Common myeloid progenitor, CD34-positive (primary cell): Measurements from ENCODE around the gene SERPINB2.

Source experiments
- CTCF ChIA-PET: fragments of 350-600 bp; sonication (Branson Sonifier 250); formaldehyde crosslinking; loops from one replicate; lab custom pipeline; 2021; ENCODE audit warnings: antibody characterized with exemption; lab: Charles Lee
- POLR2A ChIA-PET: fragments of 350-600 bp; sonication (Branson Sonifier 250); formaldehyde crosslinking; loops from one replicate; lab custom pipeline; 2021; ENCODE audit warnings: antibody characterized with exemption; lab: Charles Lee
- DNase-seq, 3 donors: peaks; one replicate each; pipeline versions ENCODE4 v3.0.0 to v3.0.0-alpha.2; 2013
- H3K27ac ChIP-seq, 2 experiments: 1 replicate in 1 of 2; 2 replicates in 1 of 2; pipeline ENCODE4 v1.7.0; 2013; ENCODE audit warnings: inconsistent platforms in 2 of 2, low read length in 2 of 2, mild to moderate bottlenecking in 2 of 2, low read depth in 1 of 2, moderate library complexity in 1 of 2; ENCODE audit not compliant: severe bottlenecking in 2 of 2, insufficient read depth in 1 of 2, poor library complexity in 1 of 2
- H3K27me3 ChIP-seq, 5 experiments: replicated peaks in 2 of 5; 1 replicate in 3 of 5; 2 replicates in 2 of 5; pipeline versions ENCODE4 v1.6.1 to v1.7.0; 2013; ENCODE audit warnings: low read length in 4 of 5, mild to moderate bottlenecking in 2 of 5, moderate library complexity in 2 of 5, inconsistent platforms in 1 of 5; ENCODE audit not compliant: insufficient read depth in 5 of 5, control insufficient read depth in 4 of 5
- H3K36me3 ChIP-seq, 4 experiments: 1 replicate in 2 of 4; 2 replicates in 2 of 4; pipeline versions ENCODE4 v1.6.1 to v1.7.0; 2013; ENCODE audit warnings: low read length in 3 of 4, control low read depth in 1 of 4, mild to moderate bottlenecking in 1 of 4; ENCODE audit not compliant: control insufficient read depth in 4 of 4, insufficient read depth in 4 of 4
- H3K4me1 ChIP-seq, 4 experiments: 1 replicate in 3 of 4; 2 replicates in 1 of 4; pipeline versions ENCODE4 v1.6.1 to v1.7.1; 2013; ENCODE audit warnings: low read length in 3 of 4, mild to moderate bottlenecking in 3 of 4, control low read depth in 1 of 4, inconsistent platforms in 1 of 4, moderate library complexity in 1 of 4; ENCODE audit not compliant: control insufficient read depth in 4 of 4, insufficient read depth in 4 of 4; ENCODE audit errors: control extremely low read depth in 1 of 4
- H3K4me3 ChIP-seq, 7 experiments: 1 replicate in 4 of 7; 2 replicates in 3 of 7; pipeline versions ENCODE4 v1.5.1 to v1.7.0; 2013; ENCODE audit warnings: mild to moderate bottlenecking in 7 of 7, low read length in 6 of 7, moderate library complexity in 6 of 7, inconsistent platforms in 2 of 7, low read depth in 2 of 7, control low read depth in 1 of 7; ENCODE audit not compliant: insufficient read depth in 4 of 7, control insufficient read depth in 1 of 7; ENCODE audit errors: extremely low read depth in 1 of 7
- H3K9me3 ChIP-seq, 5 experiments: 1 replicate in 4 of 5; 2 replicates in 1 of 5; pipeline versions ENCODE4 v1.6.1 to v1.7.1; 2013; ENCODE audit warnings: low read length in 4 of 5, mild to moderate bottlenecking in 2 of 5, inconsistent platforms in 1 of 5, low read depth in 1 of 5, moderate library complexity in 1 of 5; ENCODE audit not compliant: control insufficient read depth in 4 of 5, insufficient read depth in 2 of 5; ENCODE audit errors: control extremely low read depth in 1 of 5
- WGBS: methylation state at CpG from one replicate; pipeline ENCODE4 v1.1.5; 2013; ENCODE audit not compliant: insufficient coverage; 5-methylcytosine and 5-hydroxymethylcytosine counted together

Gene SERPINB2

GRCh38 chr18:63883617-63884016 lies 3.9 kb upstream of the SERPINB2 start:
- Histone ChIP-seq H3K36me3 (no peaks in the 10 kb centered on the region), H3K27me3 (peaks cover 0 to 2% (median 0%) of the 10 kb centered on the region in 5 experiments), H3K4me3 (no peak overlapping the region), H3K4me1 (peaks cover 0 to 3% (median 0%) of the 10 kb centered on the region in 4 experiments), H3K9me3 (no peaks in the 10 kb centered on the region), H3K27ac (no peak overlapping the region)
- ChIA-PET CTCF (interaction anchor here (1.2 kb wide), 1 partner anchor 52 kb away, joined by 4 read pairs; no protein-coding TSS in a partner anchor), POLR2A (no interaction called here)
- no peak for DNase-seq

GRCh38 chr18:63888470-63889190 lies 1.1 kb downstream of the SERPINB2 start:
- POLR2A ChIA-PET, result no interaction called here
- 70% methylated on average over 1 of the region's 1 CpG for WGBS
- H3K4me3 ChIP-seq, result no peak overlapping the region
- H3K27ac ChIP-seq, result no peak overlapping the region
- CTCF ChIA-PET, result no interaction called here
- H3K9me3 ChIP-seq, result no peaks in the 10 kb centered on the region
- peaks cover 0 to 2% (median 0%) of the 10 kb centered on the region in 5 experiments for H3K27me3 ChIP-seq
- DNase-seq, result no peak
- no peaks in the 10 kb centered on the region for H3K36me3 ChIP-seq
- H3K4me1 ChIP-seq, result peaks cover 0 to 8% (median 0%) of the 10 kb centered on the region in 4 experiments

- H3K9me3 ChIP-seq, result no peaks in the 10 kb centered on the region
- no peaks in the 10 kb centered on the region for H3K36me3 ChIP-seq
- no CpG with 5 or more reads among the region's 2 CpGs for WGBS
- H3K4me1 ChIP-seq, result peaks cover 0 to 8% (median 2%) of the 10 kb centered on the region in 4 experiments
- ChIA-PET POLR2A (no interaction called here), CTCF (interaction anchor here (0.9 to 1.2 kb wide), 2 partner anchors 20 to 47 kb away, joined by 3 read pairs; no protein-coding TSS in a partner anchor)
- no peak overlapping the region for H3K27ac ChIP-seq
- no peak overlapping the region for H3K4me3 ChIP-seq
- H3K27me3 ChIP-seq, result peaks cover 0 to 2% (median 0%) of the 10 kb centered on the region in 5 experiments
- peak in 2 of 3 donors; percentile 33 to 45 for DNase-seq
Observed at GRCh38 chr18:63889626-63890025, 2.1 kb downstream of the SERPINB2 start.

- Histone ChIP-seq H3K4me3 (no peak overlapping the region), H3K4me1 (peaks cover 2 to 10% (median 7%) of the 10 kb centered on the region in 4 experiments), H3K27me3 (no peaks in the 10 kb centered on the region), H3K27ac (no peak overlapping the region), H3K36me3 (no peaks in the 10 kb centered on the region), H3K9me3 (no peaks in the 10 kb centered on the region)
- CTCF ChIA-PET, result interaction anchor here (0.9 to 1.2 kb wide), 4 partner anchors 19 to 46 kb away, joined by 3 to 8 read pairs (median 4); no protein-coding TSS in a partner anchor
- DNase-seq, result no peak
- 91% methylated on average over 5 of the region's 6 CpGs for whole genome bisulfite sequencing
- POLR2A ChIA-PET, result no interaction called here
Observed at GRCh38 chr18:63890237-63890949, 2.9 kb downstream of the SERPINB2 start.

- 92% methylated on average over 3 of the region's 5 CpGs for WGBS
- Histone ChIP-seq H3K4me1 (peaks cover 2 to 16% (median 8%) of the 10 kb centered on the region in 4 experiments), H3K4me3 (no peak overlapping the region), H3K36me3 (no peaks in the 10 kb centered on the region), H3K27ac (no peak overlapping the region), H3K9me3 (no peaks in the 10 kb centered on the region), H3K27me3 (no peaks in the 10 kb centered on the region)
- ChIA-PET POLR2A (no interaction called here), CTCF (interaction anchor here (1.1 to 1.2 kb wide), 3 partner anchors 43 to 46 kb away, joined by 4 to 8 read pairs (median 4); no protein-coding TSS in a partner anchor)
- peak; percentile 31 to 59 (median 54) for DNase-seq
Observed at GRCh38 chr18:63890950-63891304, 3.4 kb downstream of the SERPINB2 start.

- Histone ChIP-seq H3K4me1 (peaks cover 2 to 18% (median 10%) of the 10 kb centered on the region in 4 experiments), H3K27ac (no peak overlapping the region), H3K36me3 (no peaks in the 10 kb centered on the region), H3K4me3 (no peak overlapping the region), H3K27me3 (no peaks in the 10 kb centered on the region), H3K9me3 (no peaks in the 10 kb centered on the region)
- DNase-seq, result peak in 1 of 3 donors; percentile 9
- ChIA-PET POLR2A (no interaction called here), CTCF (interaction anchor here (0.6 kb wide), 1 partner anchor 33 kb away, joined by 3 read pairs; no protein-coding TSS in a partner anchor)
- 93% methylated on average over 4 of the region's 4 CpGs for WGBS
Observed at GRCh38 chr18:63892566-63892965, 5.1 kb downstream of the SERPINB2 start.
